IMR-90 (cell line): Measurements from ENCODE around the gene GFM2. TPM values are rescaled to one million over a fixed set of nuclear protein-coding genes. Genes with fewer than 3 reads are reported as not detected.

ENCODE experiments used
- ATAC-seq: fragments of 200-7000 bp; cut with Tn5 transposase; 2 replicates; pipeline ENCODE4 v1.9.1; 2020; ENCODE audit warnings: low read depth, mild to moderate bottlenecking, moderate library complexity
- BruUV-seq: library from RNA; stranded (reverse); fragments of 400-500 nt; replicated peaks from 2 replicates; lab custom pipeline; 2021; lab: Mats Ljungman, UMichigan
- CTCF ChIA-PET: fragments of 300-600 bp; formaldehyde crosslinking; extraction: SDS; loops from one replicate; lab custom pipeline; 2021; ENCODE audit warnings: antibody characterized with exemption; lab: Yijun Ruan, JAX
- POLR2A ChIA-PET: fragments of 300-600 bp; sonication (Branson Sonifier 250); formaldehyde crosslinking; loops from one replicate; lab custom pipeline; 2022; ENCODE audit warnings: antibody characterized with exemption; ENCODE audit not compliant: unreplicated experiment; lab: Charles Lee
- DNase-seq: peaks from one replicate; pipeline ENCODE4 v3.0.0; 2013
- H2AFZ ChIP-seq: replicated peaks from 2 replicates; pipeline ENCODE3; 2013; ENCODE audit warnings: low read length, mild to moderate bottlenecking; ENCODE audit not compliant: poor library complexity
- H2AK5ac ChIP-seq: 2 replicates; pipeline ENCODE4 v1.6.1; 2013; ENCODE audit warnings: low read depth, low read length, inconsistent platforms
- H2AK9ac ChIP-seq: replicated peaks from 2 replicates; pipeline ENCODE3; 2013; ENCODE audit warnings: mild to moderate bottlenecking, low read depth, low read length, moderate library complexity; ENCODE audit not compliant: poor library complexity
- H2BK120ac ChIP-seq: 2 replicates; pipeline ENCODE4 v1.6.1; 2013; ENCODE audit warnings: low read depth, low read length, inconsistent platforms
- H2BK15ac ChIP-seq: 3 replicates; pipeline ENCODE4 v1.6.1; 2013; ENCODE audit warnings: low read depth, low read length, inconsistent platforms
- H2BK20ac ChIP-seq: 2 replicates; pipeline ENCODE4 v1.6.1; 2013; ENCODE audit warnings: low read depth, mild to moderate bottlenecking, inconsistent platforms, low read length, moderate library complexity
- H2BK5ac ChIP-seq: 2 replicates; pipeline ENCODE4 v1.6.1; 2013; ENCODE audit warnings: mild to moderate bottlenecking, low read depth, low read length, inconsistent platforms; ENCODE audit not compliant: poor library complexity, severe bottlenecking
- H3K14ac ChIP-seq: replicated peaks from 2 replicates; pipeline ENCODE4 v1.6.1; 2013; ENCODE audit warnings: low read depth, low read length, inconsistent platforms
- H3K18ac ChIP-seq: 2 replicates; pipeline ENCODE4 v1.6.1; 2013; ENCODE audit warnings: low read depth, low read length, control low read depth
- H3K23ac ChIP-seq: 2 replicates; pipeline ENCODE4 v1.6.1; 2013; ENCODE audit warnings: low read depth, low read length, inconsistent platforms
- H3K27ac ChIP-seq: 2 replicates; pipeline ENCODE4 v1.5.1; 2013; ENCODE audit warnings: mild to moderate bottlenecking, control low read depth, low read length; ENCODE audit not compliant: insufficient read depth
- H3K27me3 ChIP-seq: 2 replicates; pipeline ENCODE4 v1.6.1; 2013; ENCODE audit warnings: low read length; ENCODE audit not compliant: control insufficient read depth, insufficient read depth
- H3K36me3 ChIP-seq: 2 replicates; pipeline ENCODE4 v1.6.1; 2013; ENCODE audit warnings: low read length, mixed read lengths; ENCODE audit not compliant: control insufficient read depth, insufficient read depth
- H3K4ac ChIP-seq: 2 replicates; pipeline ENCODE4 v1.6.1; 2013; ENCODE audit warnings: low read depth, low read length, inconsistent platforms
- H3K4me1 ChIP-seq: 2 replicates; pipeline ENCODE4 v1.6.1; 2013; ENCODE audit warnings: low read length, mixed read lengths; ENCODE audit not compliant: control insufficient read depth, insufficient read depth
- H3K4me2 ChIP-seq: 2 replicates; pipeline ENCODE4 v1.6.1; 2013; ENCODE audit warnings: low read depth, mild to moderate bottlenecking, control low read depth, low read length, moderate library complexity
- H3K4me3 ChIP-seq: 2 replicates; pipeline ENCODE4 v1.5.1; 2013; ENCODE audit warnings: low read depth, mild to moderate bottlenecking, control low read depth, low read length, moderate library complexity; ENCODE audit not compliant: insufficient read depth
- H3K56ac ChIP-seq: 2 replicates; pipeline ENCODE4 v1.6.1; 2013; ENCODE audit warnings: low read length, inconsistent platforms; ENCODE audit not compliant: insufficient read depth; ENCODE audit errors: extremely low read depth
- H3K79me1 ChIP-seq, 2 experiments: 2 replicates each; pipeline ENCODE4 v1.6.1; 2013; ENCODE audit warnings: low read length in 2 of 2, inconsistent platforms in 1 of 2, low read depth in 1 of 2
- H3K9ac ChIP-seq: 2 replicates; pipeline ENCODE4 v1.6.1; 2013; ENCODE audit warnings: low read depth, low read length, control low read depth
- H3K9me1 ChIP-seq: 2 replicates; pipeline ENCODE4 v1.6.1; 2013; ENCODE audit warnings: low read length, inconsistent platforms; ENCODE audit not compliant: insufficient read depth
- H3K9me3 ChIP-seq: 2 replicates; pipeline ENCODE4 v1.6.1; 2013; ENCODE audit warnings: low read length; ENCODE audit not compliant: control insufficient read depth, insufficient read depth
- H4K20me1 ChIP-seq: 2 replicates; pipeline ENCODE4 v1.6.1; 2013; ENCODE audit warnings: low read length, inconsistent platforms; ENCODE audit not compliant: insufficient read depth
- H4K5ac ChIP-seq: 2 replicates; pipeline ENCODE4 v1.6.1; 2013; ENCODE audit warnings: mild to moderate bottlenecking, low read depth, low read length, control low read depth
- H4K8ac ChIP-seq, 2 experiments: 2 replicates each; pipeline ENCODE4 v1.6.1; 2013; ENCODE audit warnings: low read depth in 2 of 2, low read length in 2 of 2, control low read depth in 1 of 2, inconsistent platforms in 1 of 2
- H4K91ac ChIP-seq: 2 replicates; pipeline ENCODE4 v1.6.1; 2013; ENCODE audit warnings: low read depth, low read length, inconsistent platforms; ENCODE audit not compliant: insufficient read depth
- FOS ChIP-seq: fragments of 150-350 bp; IDR thresholded peaks from 2 replicates; pipeline ENCODE4 v1.6.1; 2016; ENCODE audit warnings: low read depth, low read length
- RAD21 ChIP-seq: IDR thresholded peaks from 2 replicates; pipeline ENCODE4 v1.6.1; 2012; ENCODE audit warnings: low read length, improper control_type of control experiment
- dilution Hi-C: fragments of 300-500 bp; cut with HindIII; formaldehyde crosslinking; loops from one replicate; pipeline ENCODE4 v1.14.3; 2018; ENCODE audit warnings: low sequenced_read_pairs; ENCODE audit not compliant: unreplicated experiment
- in situ Hi-C: fragments of 300-500 bp; cut with MboI; formaldehyde crosslinking; loops from 3 replicates; pipeline ENCODE4 v1.14.3; 2019; ENCODE audit warnings: low sequenced_read_pairs, inconsistent platforms, mixed read lengths
- intact Hi-C: fragments of 100-400 bp; cut with micrococcal nuclease; formaldehyde crosslinking; loops from 2 replicates; pipeline ENCODE4 v1.10.0; 2022
- polyA plus RNA-seq, 3 experiments: library from polyadenylated mRNA; depleted of rRNA; stranded (reverse); fragments of >200 nt; gene quantifications; 2 replicates each; pipeline ENCODE4 v1.2.3, GENCODE V29; 2012; ENCODE audit warnings: low replicate concordance in 1 of 3
- total RNA-seq: library from RNA; depleted of rRNA; stranded (reverse); fragments of >200 nt; gene quantifications from 2 replicates; pipeline ENCODE4 v1.2.3, GENCODE V29; 2012

Gene GFM2
- total and polyA plus RNA-seq, 2 of the 4 experiments (the other 2 are of a cell fraction), result 23.3 to 45.7 TPM

DNA sequence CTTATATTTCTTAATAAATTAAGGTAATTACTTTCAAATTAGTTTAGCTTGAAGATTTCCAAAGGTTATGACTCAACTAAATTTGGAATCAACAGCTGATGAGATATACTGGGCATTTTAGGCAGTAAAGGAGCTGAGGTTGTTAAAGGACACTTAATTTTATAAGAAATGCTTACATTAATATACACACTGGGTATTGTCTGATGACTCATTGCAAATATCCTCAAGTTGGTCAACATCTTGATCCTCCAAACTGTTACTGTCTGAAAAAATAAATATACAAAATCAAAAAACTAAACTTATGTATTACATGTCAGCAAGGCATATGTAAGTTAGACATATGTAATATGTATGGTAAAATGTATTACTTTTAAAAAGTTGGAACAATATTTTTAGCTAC lies 3.4 kb downstream of the GFM2 start:
- POLR2A ChIA-PET, result no interaction called here
- Histone ChIP-seq H3K23ac (no peak overlapping the region), H3K79me1 (peaks cover 20 to 47% of the 10 kb centered on the region in 2 experiments), H4K91ac (no peak overlapping the region), H3K4me1 (peaks cover 7% of the 10 kb centered on the region), H3K18ac (no peak overlapping the region), H3K4ac (no peak overlapping the region), H2AFZ (no peak overlapping the region), H4K8ac (no peak overlapping the region), H4K5ac (no peak overlapping the region), H2AK9ac (no peak overlapping the region), H3K4me3 (no peak overlapping the region), H3K4me2 (no peak overlapping the region), H3K9me3 (no peaks in the 10 kb centered on the region), H3K9ac (no peak overlapping the region), H3K27ac (no peak overlapping the region), H3K14ac (no peak overlapping the region), H3K36me3 (peaks cover 2% of the 10 kb centered on the region; the same call in 1 of the 2 replicates), H2BK20ac (no peak overlapping the region), H3K56ac (no peak overlapping the region), H3K9me1 (no peaks in the 10 kb centered on the region), H2BK15ac (no peak overlapping the region), H4K20me1 (no peaks in the 10 kb centered on the region), H2BK5ac (peak overlapping the region; percentile 49), H2BK120ac (no peak overlapping the region), H2AK5ac (no peak overlapping the region), H3K27me3 (no peaks in the 10 kb centered on the region)
- CTCF ChIA-PET, result interaction anchor here (0.7 to 0.9 kb wide), 2 partner anchors 10 to 74 kb away, joined by 3 read pairs; no protein-coding TSS in a partner anchor
- TF ChIP-seq RAD21 (no peak), FOS (peak; percentile 35; the same call in 1 of the 2 replicates)
- in situ Hi-C loops, result loop anchor here (25.0 kb wide), 1 partner anchor 599 kb away; no protein-coding TSS in a partner anchor
- intact Hi-C loops, result no loop called here
- no TSS peak for BruUV-seq
- ATAC-seq, result no peak
- dilution Hi-C loops, result no loop called here
- DNase-seq, result peak; percentile 1
